Measurements from ENCODE around the gene WFDC1.

The WFDC1 gene

DNA sequence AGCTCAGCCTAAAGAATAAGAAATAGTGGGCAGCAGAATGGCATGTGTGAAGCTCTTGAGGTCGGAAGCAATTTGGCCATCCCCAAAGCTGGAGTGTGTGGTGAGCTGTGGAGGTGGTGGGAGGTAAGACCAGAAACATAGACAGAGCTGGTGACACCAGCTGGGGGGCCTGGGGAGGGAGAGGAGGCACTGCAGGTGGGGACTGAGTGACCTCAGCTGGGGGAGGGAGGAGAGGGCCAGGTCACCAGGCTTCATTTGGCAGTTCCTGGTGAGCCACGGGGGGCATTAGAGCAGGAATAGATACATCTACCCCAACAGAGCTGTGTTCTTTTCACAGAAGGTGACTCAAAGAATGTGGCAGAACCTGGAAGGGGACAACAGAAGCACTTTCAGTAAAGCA is 31.9 kb downstream of the WFDC1 start:
- in situ Hi-C loops (cut with MboI; ENCODE audit: low sequenced_read_pairs, unreplicated experiment), result no loop called here
- DNase-seq (ENCODE audit: low spot score), result no peak
- TF ChIP-seq, protein P1, sequence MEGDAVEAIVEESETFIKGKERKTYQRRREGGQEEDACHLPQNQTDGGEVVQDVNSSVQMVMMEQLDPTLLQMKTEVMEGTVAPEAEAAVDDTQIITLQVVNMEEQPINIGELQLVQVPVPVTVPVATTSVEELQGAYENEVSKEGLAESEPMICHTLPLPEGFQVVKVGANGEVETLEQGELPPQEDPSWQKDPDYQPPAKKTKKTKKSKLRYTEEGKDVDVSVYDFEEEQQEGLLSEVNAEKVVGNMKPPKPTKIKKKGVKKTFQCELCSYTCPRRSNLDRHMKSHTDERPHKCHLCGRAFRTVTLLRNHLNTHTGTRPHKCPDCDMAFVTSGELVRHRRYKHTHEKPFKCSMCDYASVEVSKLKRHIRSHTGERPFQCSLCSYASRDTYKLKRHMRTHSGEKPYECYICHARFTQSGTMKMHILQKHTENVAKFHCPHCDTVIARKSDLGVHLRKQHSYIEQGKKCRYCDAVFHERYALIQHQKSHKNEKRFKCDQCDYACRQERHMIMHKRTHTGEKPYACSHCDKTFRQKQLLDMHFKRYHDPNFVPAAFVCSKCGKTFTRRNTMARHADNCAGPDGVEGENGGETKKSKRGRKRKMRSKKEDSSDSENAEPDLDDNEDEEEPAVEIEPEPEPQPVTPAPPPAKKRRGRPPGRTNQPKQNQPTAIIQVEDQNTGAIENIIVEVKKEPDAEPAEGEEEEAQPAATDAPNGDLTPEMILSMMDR (IDR thresholded peaks at IDR 0.05; ENCODE audit: borderline replicate concordance, control extremely low read depth, extremely low read depth, insufficient read depth, missing control alignments), result no peak

DNA sequence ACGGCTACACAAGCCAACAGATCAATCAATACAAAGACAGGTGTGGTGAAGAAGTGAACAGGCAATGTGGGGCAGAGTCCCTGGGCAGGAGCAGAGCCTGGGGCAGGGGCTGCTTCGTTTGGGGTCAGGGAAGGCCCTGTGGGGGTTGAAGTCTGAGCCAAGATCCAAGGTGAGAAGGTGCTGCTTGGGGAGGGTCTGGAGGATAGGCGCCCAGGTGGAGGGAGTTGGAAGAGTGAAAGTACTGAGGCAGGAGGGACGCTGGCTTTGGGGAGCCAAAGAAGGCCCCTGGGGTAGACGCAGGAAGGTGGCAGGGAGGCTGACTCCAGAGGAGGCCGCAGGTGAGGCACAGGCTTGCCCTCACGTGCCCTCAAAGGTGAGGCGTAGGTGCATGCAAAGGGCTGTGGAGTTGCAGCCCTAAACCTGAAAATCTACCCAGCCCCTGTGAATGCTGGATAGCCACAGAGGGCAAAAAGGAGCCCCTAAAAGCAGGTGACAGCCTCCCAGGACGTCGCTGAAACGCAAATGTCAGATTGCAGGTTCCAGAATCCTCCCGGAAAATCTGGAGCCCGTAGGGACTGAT is 33.3 kb downstream of the WFDC1 start:
- TF ChIP-seq, protein P1 (IDR thresholded peaks at IDR 0.05; ENCODE audit: borderline replicate concordance, control extremely low read depth, extremely low read depth, insufficient read depth, missing control alignments), result no peak
- in situ Hi-C loops (cut with MboI; ENCODE audit: low sequenced_read_pairs, unreplicated experiment), result no loop called here
- no peak for DNase-seq (ENCODE audit: low spot score)

DNA sequence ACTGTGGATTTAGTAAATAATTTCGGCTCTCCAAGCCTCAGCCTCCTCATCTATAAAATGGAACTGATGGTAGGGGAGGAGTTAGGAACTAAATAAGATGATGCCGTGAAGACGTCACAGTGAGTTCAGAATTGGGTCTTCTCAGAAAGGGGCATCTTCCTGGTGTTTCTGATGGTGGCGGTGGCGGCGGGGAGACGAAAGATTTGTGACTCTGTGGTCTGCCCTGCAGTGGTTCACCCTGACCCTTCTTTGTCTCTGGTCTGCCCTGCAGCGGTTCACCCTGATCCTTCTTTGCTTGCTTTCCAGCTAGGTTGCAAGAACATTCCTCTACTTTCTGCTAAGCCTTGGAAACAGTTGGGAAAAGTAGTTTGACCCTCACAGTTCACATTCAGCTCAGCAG is 34.3 kb downstream of the WFDC1 start:
- in situ Hi-C loops (cut with MboI; ENCODE audit: low sequenced_read_pairs, unreplicated experiment), result no loop called here
- TF ChIP-seq, protein P1 (IDR thresholded peaks at IDR 0.05; ENCODE audit: borderline replicate concordance, control extremely low read depth, extremely low read depth, insufficient read depth, missing control alignments), result no peak
- no peak for DNase-seq (ENCODE audit: low spot score)

DNA sequence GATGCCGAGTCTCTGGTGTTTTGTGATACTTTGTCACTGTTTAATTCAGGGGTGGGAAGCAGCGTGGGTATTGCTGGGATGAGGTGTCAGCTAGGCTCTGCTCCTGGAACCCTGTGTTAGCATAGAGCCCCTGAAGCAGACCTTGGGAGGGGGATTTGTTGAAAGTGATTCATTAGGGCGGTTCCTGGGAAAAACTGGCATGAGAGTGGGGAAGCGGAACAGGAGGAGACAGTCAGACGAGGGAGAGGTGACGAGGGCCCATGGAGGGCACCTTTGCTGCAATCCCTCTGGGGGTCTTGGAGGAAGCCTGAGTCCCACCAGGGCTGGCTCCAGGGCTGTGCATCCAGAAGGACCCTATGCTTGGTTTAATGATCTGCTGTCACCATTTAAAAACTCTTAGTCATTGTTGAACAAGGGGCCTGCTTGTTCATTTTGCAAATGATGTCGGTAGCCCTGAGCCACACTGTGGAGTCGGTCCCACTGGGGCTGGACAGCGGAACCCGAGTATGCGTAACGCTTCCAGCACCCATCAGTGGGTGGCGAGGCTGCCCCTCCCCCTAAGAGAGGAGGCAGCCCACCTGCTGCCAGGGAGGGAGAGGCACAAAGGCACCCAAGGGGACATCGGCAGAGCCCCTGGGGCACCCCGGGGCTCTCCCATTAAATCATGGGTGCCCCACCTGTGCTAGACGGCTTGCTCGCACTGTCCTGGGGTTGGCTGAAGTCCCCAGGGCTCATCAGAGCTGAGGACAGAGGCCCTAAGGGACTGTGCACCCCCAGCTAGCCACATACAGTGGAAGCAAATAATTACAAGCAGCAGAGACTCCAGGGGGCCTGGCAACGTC is 35.4 kb downstream of the WFDC1 start:
- TF ChIP-seq, protein P1 (IDR thresholded peaks at IDR 0.05; ENCODE audit: borderline replicate concordance, control extremely low read depth, extremely low read depth, insufficient read depth, missing control alignments), result no peak
- in situ Hi-C loops (cut with MboI; ENCODE audit: low sequenced_read_pairs, unreplicated experiment), result no loop called here

DNA sequence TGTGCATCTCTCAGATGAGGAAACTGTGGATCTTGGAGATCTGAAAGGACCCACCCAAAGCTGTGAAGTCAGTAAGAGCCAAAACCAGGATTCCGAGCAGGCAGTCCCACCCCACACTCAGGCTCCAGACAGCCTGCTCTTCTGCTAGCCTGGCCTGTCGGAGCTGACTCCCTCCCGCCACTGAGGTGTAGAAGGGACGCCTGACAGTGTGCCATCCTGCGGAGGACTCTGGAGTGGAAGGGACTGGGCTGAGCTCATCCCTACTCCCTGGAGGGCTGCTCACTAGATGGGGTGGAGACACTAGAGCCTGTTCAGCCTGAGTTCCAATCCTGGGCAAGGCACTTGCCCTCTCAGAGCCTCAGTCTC is 36.0 kb downstream of the WFDC1 start:
- TF ChIP-seq, protein P1 (IDR thresholded peaks at IDR 0.05; ENCODE audit: borderline replicate concordance, control extremely low read depth, extremely low read depth, insufficient read depth, missing control alignments), result no peak
- in situ Hi-C loops (cut with MboI; ENCODE audit: low sequenced_read_pairs, unreplicated experiment), result no loop called here
- DNase-seq (ENCODE audit: low spot score), result no peak

More for the DNA sequence above, 35.4 kb downstream of the WFDC1 start:
- DNase-seq (ENCODE audit: low spot score), result no peak

DNA sequence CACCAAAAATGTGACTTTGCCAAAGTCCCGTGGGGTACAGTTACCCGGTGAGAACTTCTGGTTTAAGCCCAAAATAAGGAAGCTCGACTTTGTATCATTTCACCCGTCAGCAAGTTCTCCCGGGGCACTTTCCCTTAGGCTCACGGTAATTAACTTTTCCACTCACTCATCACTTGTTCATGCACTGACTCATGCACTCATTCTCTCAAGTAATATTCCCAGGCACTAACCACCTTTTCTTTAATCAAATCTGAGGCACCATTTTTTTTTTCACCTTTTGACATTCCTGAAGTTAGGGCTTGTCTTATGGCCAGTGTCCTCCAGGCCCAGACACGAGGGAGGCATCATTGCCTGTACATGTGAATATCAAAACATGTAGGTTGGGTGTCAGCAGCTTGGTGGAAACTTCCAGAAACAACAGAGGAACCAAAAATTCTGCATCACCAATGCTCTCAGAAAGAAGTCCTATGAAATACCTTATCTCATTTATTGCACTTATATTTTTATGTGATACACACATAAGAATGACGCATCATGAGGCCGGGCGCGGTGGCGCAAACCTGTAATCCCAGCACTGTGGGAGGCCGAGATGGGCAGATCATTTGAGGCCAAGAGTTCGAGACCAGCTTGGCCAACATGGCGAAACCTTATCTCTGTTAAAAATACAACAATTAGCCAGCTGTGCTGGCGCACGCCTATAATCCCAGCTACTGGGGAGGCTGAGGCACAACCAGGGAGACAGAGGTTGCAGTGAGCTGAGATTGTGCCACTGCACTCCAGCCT is 37.5 kb downstream of the WFDC1 start:
- in situ Hi-C loops (cut with MboI; ENCODE audit: low sequenced_read_pairs, unreplicated experiment), result no loop called here
- TF ChIP-seq, protein P1 (IDR thresholded peaks at IDR 0.05; ENCODE audit: borderline replicate concordance, control extremely low read depth, extremely low read depth, insufficient read depth, missing control alignments), result no peak
- DNase-seq (ENCODE audit: low spot score), result no peak

Data from GM13976 (cell line).